Measurements from ENCODE around the gene EYA2. TPM values are rescaled to one million over a fixed set of nuclear protein-coding genes. Genes with fewer than 3 reads are reported as not detected.

The EYA2 gene
- total RNA-seq, 1 experiment from 2014 or later: 0.74 TPM

DNA sequence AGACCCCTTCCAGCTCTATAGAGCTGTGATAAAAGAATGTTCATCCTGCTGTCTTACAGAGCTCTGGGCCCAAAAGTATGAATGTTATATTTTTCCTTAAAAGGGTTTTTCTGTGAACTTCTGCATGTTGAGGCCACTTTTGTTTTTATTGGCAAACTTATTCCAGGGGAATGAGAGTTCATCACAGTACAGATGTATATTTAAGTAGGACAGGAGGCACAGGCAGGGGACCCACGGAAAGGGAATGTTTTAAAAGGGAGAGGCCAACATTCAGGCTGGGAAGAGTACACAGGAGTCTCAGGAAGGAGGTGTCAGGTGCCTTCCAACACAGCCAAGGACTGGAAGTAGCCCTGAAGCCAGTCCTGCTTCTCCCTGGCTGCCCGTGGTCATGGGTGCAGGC is 148.4 kb downstream of the EYA2 start:
- Mint-ChIP-seq H3K27me3 (ENCODE audit: low read depth) (peaks cover 3% of the 10 kb centered on the region), H3K4me3 (no peak overlapping the region), H3K9me3 (peaks cover 17 to 18% of the 10 kb centered on the region in 2 experiments), H3K4me1 (peaks cover 8 to 10% of the 10 kb centered on the region in 2 experiments; a peak in 3 of 4 replicates), H3K27ac (no peak overlapping the region), H3K36me3 (ENCODE audit: insufficient read depth in 1 of 3, low read depth in 3 of 3) (peaks cover 0 to 5% (median 4%) of the 10 kb centered on the region in 3 experiments; a peak in 3 of 7 replicates)
- Histone ChIP-seq H4K8ac (replicated peaks; ENCODE audit: insufficient read length, low read depth, low read length) (no peak overlapping the region), H3K4me1 (ENCODE audit: insufficient read depth, low read length) (no peaks in the 10 kb centered on the region), H3K27me3 (ENCODE audit: insufficient read depth, low read length) (no peaks in the 10 kb centered on the region), H2BK12ac (ENCODE audit: insufficient read length, low read depth, low read length) (no peak overlapping the region), H3K27ac (ENCODE audit: insufficient read length, low read depth, low read length) (no peak overlapping the region), H2AFZ (ENCODE audit: low read length) (no peak overlapping the region), H3K4me2 (ENCODE audit: insufficient read depth, insufficient read length, low read length) (no peak overlapping the region), H3K79me1 (ENCODE audit: insufficient read depth, low read depth, low read length, poor library complexity, severe bottlenecking) (no peaks in the 10 kb centered on the region), H3T11ph (ENCODE audit: low read length) (no peak overlapping the region), H2AK5ac (ENCODE audit: insufficient read length, low read length) (no peak overlapping the region), H2BK15ac (ENCODE audit: low read depth, low read length) (no peak overlapping the region), H4K20me1 (ENCODE audit: control insufficient read depth, insufficient read depth, insufficient read length) (no peaks in the 10 kb centered on the region), H2BK20ac (ENCODE audit: low read depth, low read length, poor library complexity, severe bottlenecking) (no peak overlapping the region), H4K91ac (ENCODE audit: insufficient read length, low read depth, low read length) (no peak overlapping the region), H3K9me3 (ENCODE audit: control insufficient read depth, low read depth, low read length) (no peaks in the 10 kb centered on the region), H3K4ac (ENCODE audit: low read depth, low read length) (no peak overlapping the region), H3K56ac (ENCODE audit: insufficient read length, low read depth, low read length) (no peak overlapping the region), H4K5ac (ENCODE audit: insufficient read length, low read depth, low read length) (no peak overlapping the region), H3K23ac (ENCODE audit: insufficient read length, low read depth, low read length) (no peak overlapping the region), H3K18ac (ENCODE audit: insufficient read length, low read depth, low read length) (no peak overlapping the region), H2BK120ac (ENCODE audit: low read depth, low read length, poor library complexity, severe bottlenecking) (no peak overlapping the region), H3K79me2 (ENCODE audit: insufficient read depth, low read length) (no peaks in the 10 kb centered on the region), H3K14ac (ENCODE audit: insufficient read depth, low read length) (no peak overlapping the region), H3K23me2 (ENCODE audit: insufficient read length, low read depth, low read length, poor library complexity, severe bottlenecking) (no peaks in the 10 kb centered on the region), H2BK5ac (ENCODE audit: insufficient read length, low read length) (no peak overlapping the region), H3K9ac (ENCODE audit: extremely low read depth, insufficient read length, low read length) (no peak overlapping the region)
- WGBS (ENCODE audit: extremely low coverage, insufficient read length, low lambda C conversion rate): no CpG with 5 or more reads among the region's 2 CpGs
- no peak for DNase-seq
- TF ChIP-seq, protein P1, sequence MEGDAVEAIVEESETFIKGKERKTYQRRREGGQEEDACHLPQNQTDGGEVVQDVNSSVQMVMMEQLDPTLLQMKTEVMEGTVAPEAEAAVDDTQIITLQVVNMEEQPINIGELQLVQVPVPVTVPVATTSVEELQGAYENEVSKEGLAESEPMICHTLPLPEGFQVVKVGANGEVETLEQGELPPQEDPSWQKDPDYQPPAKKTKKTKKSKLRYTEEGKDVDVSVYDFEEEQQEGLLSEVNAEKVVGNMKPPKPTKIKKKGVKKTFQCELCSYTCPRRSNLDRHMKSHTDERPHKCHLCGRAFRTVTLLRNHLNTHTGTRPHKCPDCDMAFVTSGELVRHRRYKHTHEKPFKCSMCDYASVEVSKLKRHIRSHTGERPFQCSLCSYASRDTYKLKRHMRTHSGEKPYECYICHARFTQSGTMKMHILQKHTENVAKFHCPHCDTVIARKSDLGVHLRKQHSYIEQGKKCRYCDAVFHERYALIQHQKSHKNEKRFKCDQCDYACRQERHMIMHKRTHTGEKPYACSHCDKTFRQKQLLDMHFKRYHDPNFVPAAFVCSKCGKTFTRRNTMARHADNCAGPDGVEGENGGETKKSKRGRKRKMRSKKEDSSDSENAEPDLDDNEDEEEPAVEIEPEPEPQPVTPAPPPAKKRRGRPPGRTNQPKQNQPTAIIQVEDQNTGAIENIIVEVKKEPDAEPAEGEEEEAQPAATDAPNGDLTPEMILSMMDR (conservative IDR thresholded peaks at IDR 0.05): no peak
